ENCODE data around the gene FARP2. TPM values are rescaled to one million over a fixed set of nuclear protein-coding genes. Genes with fewer than 3 reads are reported as not detected.

FARP2 gene
- total and polyA plus RNA-seq, 2 of the 13 experiments (the other 11 are each of a cell fraction or from before 2014, with no cell fraction given): 28.0 to 45.4 TPM

GRCh38 chr2:241315093-241315878 is 40.8 kb upstream of the FARP2 start, which contains the start of gene HDLBP (continued):
- TF ChIP-seq MAFG (CRISPR knock-in tag; IDR thresholded peaks at IDR 0.05) (no peak), RBM22 (optimal IDR thresholded peaks at IDR 0.05; ENCODE audit: low read length) (peak; percentile 86), CSRNP1 (CRISPR knock-in tag; IDR thresholded peaks at IDR 0.05) (peak; percentile 96), RFX3 (CRISPR knock-in tag; IDR thresholded peaks at IDR 0.05) (peak; percentile 22; the same call in 1 of the 2 replicates), ZNF510 (CRISPR knock-in tag; IDR thresholded peaks at IDR 0.05; ENCODE audit: low read depth) (peak; percentile 98), SP140L (CRISPR knock-in tag; IDR thresholded peaks at IDR 0.05; ENCODE audit: borderline replicate concordance) (peak; percentile 44; the same call in 1 of the 2 replicates), TOPORS (CRISPR knock-in tag; IDR thresholded peaks at IDR 0.05) (peak; percentile 62; the same call in 1 of the 2 replicates), SSRP1 (CRISPR knock-in tag; IDR thresholded peaks at IDR 0.05) (peak; percentile 98), ZNF746 (CRISPR knock-in tag; IDR thresholded peaks at IDR 0.05) (no peak; the same call in none of the 2 replicates), BCLAF1 (IDR thresholded peaks at IDR 0.05) (no peak), ZBTB1 (CRISPR knock-in tag; IDR thresholded peaks at IDR 0.05; ENCODE audit: borderline replicate concordance) (no peak), ZNF143 (CRISPR knock-in tag; IDR thresholded peaks at IDR 0.05) (no peak), SRF (IDR thresholded peaks at IDR 0.05; ENCODE audit: low read depth, low read length) (peak; percentile 93), ZNF367 (CRISPR knock-in tag; IDR thresholded peaks at IDR 0.05; ENCODE audit: borderline replicate concordance) (peak; percentile 43; the same call in 1 of the 2 replicates), ZC3H13 (CRISPR knock-in tag; IDR thresholded peaks at IDR 0.05) (peak; percentile 98), SRSF4 (IDR thresholded peaks at IDR 0.05; ENCODE audit: low read depth, low read length, poor library complexity, severe bottlenecking) (no peak), ZNF75D (CRISPR knock-in tag; IDR thresholded peaks at IDR 0.05; ENCODE audit: borderline replicate concordance) (no peak), ZNF24 (IDR thresholded peaks at IDR 0.05) (0 out of 2 replicates have a peak, but pooled peaks have one; percentile 3), ELF4 (CRISPR knock-in tag; IDR thresholded peaks at IDR 0.05; ENCODE audit: borderline replicate concordance) (peak; percentile 85; the same call in 1 of the 2 replicates), ZNF629 (CRISPR knock-in tag; conservative IDR thresholded peaks at IDR 0.05) (peak; percentile 57), ZNF570 (CRISPR knock-in tag; IDR thresholded peaks at IDR 0.05; ENCODE audit: borderline replicate concordance) (peak; percentile 92; the same call in 1 of the 2 replicates), AHR (CRISPR knock-in tag; IDR thresholded peaks at IDR 0.05) (peak; percentile 64; the same call in 1 of the 2 replicates), NCOA2 (CRISPR knock-in tag; IDR thresholded peaks at IDR 0.05) (peak; percentile 50; the same call in 1 of the 2 replicates)
- TF ChIP-seq, protein P1, sequence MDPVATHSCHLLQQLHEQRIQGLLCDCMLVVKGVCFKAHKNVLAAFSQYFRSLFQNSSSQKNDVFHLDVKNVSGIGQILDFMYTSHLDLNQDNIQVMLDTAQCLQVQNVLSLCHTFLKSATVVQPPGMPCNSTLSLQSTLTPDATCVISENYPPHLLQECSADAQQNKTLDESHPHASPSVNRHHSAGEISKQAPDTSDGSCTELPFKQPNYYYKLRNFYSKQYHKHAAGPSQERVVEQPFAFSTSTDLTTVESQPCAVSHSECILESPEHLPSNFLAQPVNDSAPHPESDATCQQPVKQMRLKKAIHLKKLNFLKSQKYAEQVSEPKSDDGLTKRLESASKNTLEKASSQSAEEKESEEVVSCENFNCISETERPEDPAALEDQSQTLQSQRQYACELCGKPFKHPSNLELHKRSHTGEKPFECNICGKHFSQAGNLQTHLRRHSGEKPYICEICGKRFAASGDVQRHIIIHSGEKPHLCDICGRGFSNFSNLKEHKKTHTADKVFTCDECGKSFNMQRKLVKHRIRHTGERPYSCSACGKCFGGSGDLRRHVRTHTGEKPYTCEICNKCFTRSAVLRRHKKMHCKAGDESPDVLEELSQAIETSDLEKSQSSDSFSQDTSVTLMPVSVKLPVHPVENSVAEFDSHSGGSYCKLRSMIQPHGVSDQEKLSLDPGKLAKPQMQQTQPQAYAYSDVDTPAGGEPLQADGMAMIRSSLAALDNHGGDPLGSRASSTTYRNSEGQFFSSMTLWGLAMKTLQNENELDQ (CRISPR knock-in tag; IDR thresholded peaks at IDR 0.05; ENCODE audit: borderline replicate concordance): peak; percentile 7; the same call in 1 of the 2 replicates

All from HepG2 (cell line).